ENCODE data around the gene ZNF236. TPM values are rescaled to one million over a fixed set of nuclear protein-coding genes. Genes with fewer than 3 reads are reported as not detected.

The ZNF236 gene
- total RNA-seq, 1 donor from 2014 or later: 13.4 TPM

DNA sequence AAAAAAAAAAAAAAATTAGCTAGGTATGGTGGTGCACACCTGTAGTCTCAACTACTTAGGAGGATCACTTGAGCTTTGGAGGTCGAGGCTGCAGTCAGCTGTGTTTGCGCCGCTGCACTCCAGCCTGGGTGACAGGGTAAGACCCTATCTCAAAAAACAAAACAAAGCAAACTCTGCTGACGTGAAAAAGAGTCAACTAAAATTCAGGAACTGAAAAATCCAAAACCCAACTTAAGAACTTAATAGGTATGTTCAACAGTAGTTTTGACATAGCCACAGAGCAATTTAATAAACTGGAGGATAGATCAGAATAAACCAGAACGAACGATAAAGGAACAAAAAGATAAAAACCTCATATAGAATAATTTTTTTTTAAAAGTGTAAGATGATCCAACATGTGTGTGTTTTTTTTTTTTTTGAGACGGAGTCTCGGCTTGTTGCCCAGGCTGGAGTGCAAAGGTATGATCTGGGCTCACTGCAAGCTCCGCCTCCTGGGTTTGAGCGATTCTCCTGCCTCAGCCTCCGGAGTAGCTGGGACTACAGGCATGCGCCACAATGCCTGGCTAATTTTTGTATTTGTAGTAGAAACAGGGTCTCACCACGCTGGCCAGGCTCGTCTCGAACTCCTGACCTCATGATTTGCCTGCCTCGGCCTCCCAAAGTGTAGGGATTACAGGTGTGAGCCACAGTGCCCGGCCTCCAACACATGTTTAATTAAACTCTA lies 4.3 kb upstream of the ZNF236 start:
- DNase-seq (no peak), ATAC-seq (no peak)
- intact Hi-C loops (cut with micrococcal nuclease): no loop called here

DNA sequence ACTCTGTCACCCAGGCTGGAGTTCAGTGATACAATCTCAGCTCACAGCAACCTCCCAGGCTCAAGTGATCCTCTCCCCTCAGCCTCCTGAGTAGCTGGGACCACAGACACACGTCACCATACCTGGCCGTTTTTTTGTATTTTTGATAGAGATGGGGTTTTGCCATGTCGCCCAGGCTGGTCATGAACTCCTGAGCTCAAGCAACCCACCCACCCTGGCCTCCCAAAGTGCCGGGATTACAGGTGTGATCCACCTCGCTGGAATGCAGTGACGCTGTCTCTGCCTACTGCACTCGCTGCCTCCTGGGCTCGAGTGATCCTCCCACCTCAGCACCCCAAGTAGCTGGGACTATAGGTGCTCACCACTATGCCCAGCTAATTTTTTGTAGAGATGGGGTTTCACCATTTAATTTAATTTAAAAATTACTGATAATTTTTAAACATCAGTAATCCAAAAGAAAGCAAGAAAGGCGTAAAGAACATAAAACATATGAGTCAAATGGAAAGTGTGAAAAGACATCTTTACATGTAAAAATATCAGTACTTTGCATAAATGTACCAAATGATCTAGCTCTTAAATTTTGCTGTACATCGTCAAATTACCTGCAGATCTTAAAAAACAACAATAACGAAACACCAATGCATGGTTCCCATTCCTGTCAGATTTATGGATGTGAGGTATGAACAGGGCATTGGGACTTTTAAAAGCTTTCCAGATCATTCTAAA lies 2.8 kb upstream of the ZNF236 start:
- intact Hi-C loops (cut with micrococcal nuclease): no loop called here
- ATAC-seq: no peak
- DNase-seq: no peak

DNA sequence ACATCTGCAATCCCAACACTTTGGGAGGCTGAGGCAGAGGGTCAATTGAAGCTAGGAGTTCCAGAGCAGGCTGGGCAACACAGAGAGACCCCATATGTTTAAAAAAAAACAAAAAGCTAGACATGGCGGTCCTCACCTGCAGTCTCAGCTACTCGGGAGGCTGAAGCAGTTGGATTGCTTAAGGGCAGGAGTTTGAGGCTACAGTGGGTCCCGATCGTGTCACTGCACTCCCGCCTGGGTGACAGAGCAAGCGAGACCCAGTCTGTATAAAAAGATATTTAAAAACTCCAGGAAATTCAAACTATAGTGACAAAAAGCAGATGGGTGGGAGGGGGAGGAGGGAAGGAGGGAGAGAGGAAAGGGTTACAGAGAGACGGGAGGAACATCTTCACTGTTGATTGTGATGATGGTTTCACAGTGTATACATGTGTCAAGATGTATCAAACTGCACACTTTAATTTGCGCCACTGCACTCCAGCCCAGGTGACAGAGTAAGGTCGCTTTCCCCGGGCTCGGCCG lies 942 bp upstream of the ZNF236 start:
- intact Hi-C loops (cut with micrococcal nuclease): no loop called here
- no peak for DNase-seq
- no peak for ATAC-seq

GRCh38 chr18:76821875-76822505 lies 367 bp upstream of the ZNF236 start:
- intact Hi-C loops (cut with micrococcal nuclease): no loop called here
- ATAC-seq (peak; percentile 79), DNase-seq (peak; percentile 79)

DNA sequence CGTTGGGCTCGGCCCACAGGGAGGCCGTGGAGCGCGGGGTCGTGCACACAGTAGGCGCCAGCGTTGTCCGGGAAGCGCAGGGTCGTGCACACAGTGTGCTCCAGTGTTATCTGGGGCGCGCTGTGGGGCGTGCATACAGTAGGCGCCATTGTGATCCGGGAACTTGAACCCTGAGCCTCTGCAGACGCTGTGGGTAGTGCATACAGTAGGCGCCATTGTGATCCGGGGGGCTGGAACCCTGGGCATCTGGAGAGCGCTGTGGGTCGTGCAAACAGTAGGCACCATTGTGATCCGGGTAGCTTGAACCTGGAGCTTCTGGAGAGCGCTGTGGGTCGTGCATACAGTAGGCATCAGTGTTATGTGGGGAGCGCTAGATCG lies 793 bp downstream of the ZNF236 start:
- ATAC-seq (no peak), DNase-seq (no peak)
- intact Hi-C loops (cut with micrococcal nuclease): no loop called here

GRCh38 chr18:76823587-76824011 lies 1.2 kb downstream of the ZNF236 start:
- DNase-seq (peak; percentile 44), ATAC-seq (peak; percentile 8)
- intact Hi-C loops (cut with micrococcal nuclease): no loop called here

- intact Hi-C loops (cut with micrococcal nuclease): no loop called here
- DNase-seq: no peak
- no peak for ATAC-seq
Observed at GRCh38 chr18:76824145-76824676, 1.9 kb downstream of the ZNF236 start.

- ATAC-seq (no peak), DNase-seq (no peak)
- intact Hi-C loops (cut with micrococcal nuclease): no loop called here
Observed at GRCh38 chr18:76824754-76825153, 2.4 kb downstream of the ZNF236 start.

DNA sequence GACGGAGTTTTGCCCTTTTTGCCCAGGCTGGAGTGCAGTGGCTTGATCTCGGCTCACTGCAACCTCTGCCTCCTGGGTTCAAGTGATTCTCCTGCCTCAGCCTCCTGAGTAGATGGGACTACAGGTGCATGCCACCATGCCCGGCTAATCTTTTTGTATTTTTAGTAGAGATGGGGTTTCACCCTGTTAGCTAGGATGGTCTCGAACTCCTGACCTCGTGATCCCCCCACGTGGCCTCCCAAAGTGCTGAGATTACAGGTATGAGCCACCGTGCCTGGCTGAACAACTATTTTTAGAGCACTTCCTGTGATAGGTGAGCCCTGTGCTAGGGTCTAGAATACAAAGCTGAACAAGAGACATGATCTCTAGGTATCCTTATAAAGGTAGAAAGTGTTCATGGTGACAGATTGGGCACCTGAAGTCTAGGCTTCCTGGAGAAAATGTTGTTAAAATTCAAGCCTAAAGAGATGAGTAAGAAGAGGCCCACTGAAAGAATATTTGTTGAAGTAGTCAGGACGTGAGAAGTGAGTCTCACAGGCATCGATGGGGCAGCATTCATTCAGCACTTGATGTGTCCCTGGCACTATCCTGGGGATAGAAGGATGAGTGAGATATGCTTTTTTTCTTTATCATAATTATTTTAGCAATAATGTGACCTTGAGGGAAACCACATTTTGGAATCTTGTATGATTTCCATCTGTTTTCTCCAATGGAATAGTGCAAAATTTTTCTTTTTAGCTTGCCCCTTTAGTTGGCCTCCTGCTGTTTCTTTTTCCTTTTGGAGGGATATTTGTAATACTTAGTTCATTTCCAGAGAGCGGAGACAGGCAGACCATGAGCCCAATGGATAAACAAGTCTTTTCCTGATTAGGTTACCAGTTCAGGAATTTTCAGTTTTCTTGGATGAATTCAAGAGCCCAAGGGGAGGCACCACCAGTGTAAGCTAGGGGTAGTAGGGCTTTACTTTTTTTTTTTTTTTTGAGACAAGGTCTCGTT lies 5.1 kb downstream of the ZNF236 start:
- DNase-seq: no peak
- ATAC-seq: no peak
- intact Hi-C loops (cut with micrococcal nuclease): no loop called here

DNA sequence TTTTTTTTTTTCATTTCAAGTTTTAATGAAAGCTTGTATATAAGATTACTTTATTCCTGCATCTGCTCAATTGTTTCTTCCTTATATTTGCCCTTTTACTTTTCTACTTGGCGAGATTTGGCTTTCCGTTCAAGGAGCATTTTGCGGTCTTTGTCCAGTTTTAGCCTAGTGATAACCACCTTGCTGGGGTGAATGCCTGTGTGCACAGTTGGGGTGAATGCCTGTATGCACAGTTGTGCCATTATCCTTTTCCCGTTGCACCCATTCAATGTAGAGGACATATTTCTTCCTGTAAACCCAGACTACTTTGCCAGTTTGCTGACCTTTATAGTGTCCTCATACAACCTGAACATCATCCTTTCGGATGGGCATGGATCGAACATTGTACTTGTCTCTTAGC lies 12.0 kb downstream of the ZNF236 start:
- no peak for DNase-seq
- ATAC-seq: no peak
- intact Hi-C loops (cut with micrococcal nuclease): no loop called here

GRCh38 chr18:76835380-76835779 lies 13.0 kb downstream of the ZNF236 start:
- ATAC-seq (no peak), DNase-seq (no peak)
- intact Hi-C loops (cut with micrococcal nuclease): no loop called here

- ATAC-seq: no peak
- DNase-seq: no peak
- intact Hi-C loops (cut with micrococcal nuclease): no loop called here
Observed at GRCh38 chr18:76837071-76837470, 14.7 kb downstream of the ZNF236 start.

DNA sequence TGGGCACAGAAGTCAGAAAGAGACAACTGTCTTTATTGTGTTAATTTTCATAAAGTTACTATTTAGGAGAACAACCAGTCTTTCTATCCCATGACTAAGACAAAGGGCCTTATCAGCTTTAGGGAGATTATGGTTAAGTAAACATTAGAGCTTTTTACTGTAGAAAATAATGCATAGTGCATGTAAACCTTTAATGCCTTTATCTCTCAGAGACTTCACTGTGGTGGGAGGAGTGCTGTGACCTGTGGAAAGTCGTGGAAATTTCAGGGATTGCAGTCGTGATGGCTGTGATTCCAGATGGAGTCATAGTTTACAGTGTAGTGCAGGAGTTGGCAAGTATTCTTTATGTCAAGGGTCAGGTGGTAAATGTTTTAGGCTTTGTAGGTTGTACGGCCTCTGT lies 15.8 kb downstream of the ZNF236 start:
- intact Hi-C loops (cut with micrococcal nuclease): no loop called here
- no peak for ATAC-seq
- DNase-seq: no peak

- intact Hi-C loops (cut with micrococcal nuclease): no loop called here
- no peak for ATAC-seq
- no peak for DNase-seq
Observed at GRCh38 chr18:76839086-76839794, 16.9 kb downstream of the ZNF236 start.

GRCh38 chr18:76842837-76843530 lies 20.6 kb downstream of the ZNF236 start:
- no peak for DNase-seq
- no peak for ATAC-seq

GRCh38 chr18:76844144-76844543 lies 21.8 kb downstream of the ZNF236 start:
- DNase-seq (no peak), ATAC-seq (no peak)
- intact Hi-C loops (cut with micrococcal nuclease): no loop called here

More at GRCh38 chr18:76842837-76843530, 20.6 kb downstream of the ZNF236 start:
- intact Hi-C loops (cut with micrococcal nuclease): no loop called here

GRCh38 chr18:76844742-76845477 lies 22.6 kb downstream of the ZNF236 start:
- no peak for DNase-seq
- intact Hi-C loops (cut with micrococcal nuclease): no loop called here
- ATAC-seq: no peak
